Skin of body (tissue), 2 donors: Measurements from ENCODE around the gene MLKL. TPM values are rescaled to one million over a fixed set of nuclear protein-coding genes. Genes with fewer than 3 reads are reported as not detected.
A peak's percentile ranks its signal among the peaks of the same experiment; 100 is the strongest.
"Not testable (repeated sequence)": the region's sequence is repeated elsewhere in the genome, so short reads cannot be mapped to it uniquely, and the experiment has no call there.

Experiments used
- DNase-seq: peaks from one replicate; lab custom pipeline; 2025; lab: John Stamatoyannopoulos, UW
- total RNA-seq: library from RNA; depleted of rRNA; stranded (reverse); fragments of >200 nt; gene quantifications from one replicate; pipeline ENCODE4 v1.2.3, GENCODE V29; 2014

Gene MLKL
- total RNA-seq, 1 donor from 2014 or later: 3.9 TPM

DNA sequence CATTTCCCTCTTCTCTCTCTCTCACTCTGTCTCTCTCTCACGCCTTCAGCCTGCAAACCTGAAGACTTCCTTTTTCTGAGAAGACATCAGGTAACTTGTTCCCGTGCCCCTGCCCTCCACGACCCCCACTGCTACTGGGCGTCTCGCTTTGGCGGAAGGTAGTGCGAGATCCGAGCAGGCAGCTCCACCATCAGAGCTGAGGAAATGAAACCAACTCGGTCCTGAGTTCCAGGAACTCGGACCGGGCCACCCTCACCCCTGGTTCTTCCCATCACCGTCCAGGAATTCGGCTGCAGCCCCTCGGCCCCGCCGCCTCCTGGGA lies 585 bp downstream of the MLKL start:
- DNase-seq: no peak

DNA sequence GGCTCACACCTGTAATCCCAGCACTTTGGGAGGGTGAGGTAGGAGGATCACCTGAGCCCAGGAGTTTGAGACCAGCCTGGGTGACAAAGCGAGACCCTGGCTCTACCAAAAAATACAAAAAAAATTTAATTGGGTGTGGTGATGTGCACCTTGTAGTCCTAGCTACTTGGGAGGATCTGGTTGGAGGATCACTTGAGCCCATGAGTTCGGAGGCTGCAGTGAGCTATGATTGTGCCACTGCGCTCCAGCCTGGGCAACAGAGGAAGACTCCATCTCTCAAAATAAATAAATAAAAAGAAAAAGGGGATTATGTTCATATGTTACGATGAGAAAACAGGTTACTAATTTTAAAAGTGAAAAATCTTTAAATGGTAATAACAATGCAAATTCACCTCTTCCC lies 996 bp downstream of the MLKL start:
- no peak for DNase-seq

DNA sequence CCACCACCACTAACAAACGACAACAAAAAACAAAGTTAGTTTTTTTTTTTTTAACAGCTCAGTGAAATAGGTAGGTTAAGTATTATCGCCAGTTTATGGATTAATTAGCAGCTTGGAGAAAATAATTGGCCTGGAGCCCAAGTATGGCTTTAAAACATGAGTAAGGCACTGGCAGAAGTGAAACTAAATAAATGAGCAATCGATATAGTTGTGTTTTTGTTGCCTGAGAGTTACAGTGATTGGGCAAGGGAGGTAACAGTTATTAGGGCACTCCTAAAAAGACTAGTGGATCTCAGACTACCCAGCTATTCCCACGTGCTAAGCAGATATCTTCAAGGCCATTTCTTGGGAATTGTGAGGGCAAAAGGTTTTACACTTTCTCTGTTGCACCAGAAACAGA lies 2.4 kb downstream of the MLKL start:
- DNase-seq: no peak

DNA sequence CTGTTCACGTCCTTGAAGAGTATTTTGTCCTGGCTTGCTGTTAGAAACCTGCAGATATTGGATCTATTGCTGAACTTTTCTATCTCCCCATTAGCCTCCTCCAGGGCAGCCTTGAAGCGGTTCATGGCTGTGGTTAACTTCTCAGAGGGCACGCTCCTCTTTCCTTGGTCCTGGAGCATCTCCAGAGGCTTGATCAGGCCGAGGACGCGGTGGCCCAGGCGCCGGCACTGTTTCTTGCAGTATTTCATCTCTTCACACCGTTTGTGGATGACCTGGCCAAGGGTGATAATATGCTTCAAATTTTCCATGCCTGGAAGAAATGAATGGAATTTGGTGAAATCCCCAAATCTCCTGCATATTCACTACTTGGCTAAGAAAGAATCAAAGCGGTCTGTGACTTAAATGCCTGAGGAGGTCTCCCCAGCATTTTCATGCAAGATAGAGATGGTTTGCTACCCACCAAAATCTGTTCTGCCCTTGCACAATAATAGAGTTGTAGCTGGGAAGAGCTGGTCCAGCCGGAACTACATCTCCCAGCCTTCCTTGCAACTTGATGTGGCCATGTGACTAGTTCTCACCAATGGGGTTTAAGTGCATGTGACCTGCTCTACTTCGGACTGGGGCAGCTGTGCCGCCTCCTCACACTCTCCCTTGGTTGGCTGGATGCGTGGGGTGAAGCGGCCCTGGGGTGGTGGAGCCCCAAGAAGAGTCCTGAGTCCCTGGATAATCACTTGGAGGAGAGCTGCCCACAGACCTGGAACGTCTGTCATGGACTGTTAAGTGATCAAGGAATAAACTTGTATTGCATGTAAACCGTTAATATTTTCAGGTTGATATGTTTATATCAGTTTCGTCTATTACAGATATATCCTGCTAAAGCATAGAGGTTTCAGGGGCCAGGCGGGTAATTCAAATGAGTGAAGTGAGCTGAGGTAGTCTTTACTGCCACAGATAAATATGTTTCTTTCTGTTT lies 4.9 kb downstream of the MLKL start:
- DNase-seq: peak; percentile 80

DNA sequence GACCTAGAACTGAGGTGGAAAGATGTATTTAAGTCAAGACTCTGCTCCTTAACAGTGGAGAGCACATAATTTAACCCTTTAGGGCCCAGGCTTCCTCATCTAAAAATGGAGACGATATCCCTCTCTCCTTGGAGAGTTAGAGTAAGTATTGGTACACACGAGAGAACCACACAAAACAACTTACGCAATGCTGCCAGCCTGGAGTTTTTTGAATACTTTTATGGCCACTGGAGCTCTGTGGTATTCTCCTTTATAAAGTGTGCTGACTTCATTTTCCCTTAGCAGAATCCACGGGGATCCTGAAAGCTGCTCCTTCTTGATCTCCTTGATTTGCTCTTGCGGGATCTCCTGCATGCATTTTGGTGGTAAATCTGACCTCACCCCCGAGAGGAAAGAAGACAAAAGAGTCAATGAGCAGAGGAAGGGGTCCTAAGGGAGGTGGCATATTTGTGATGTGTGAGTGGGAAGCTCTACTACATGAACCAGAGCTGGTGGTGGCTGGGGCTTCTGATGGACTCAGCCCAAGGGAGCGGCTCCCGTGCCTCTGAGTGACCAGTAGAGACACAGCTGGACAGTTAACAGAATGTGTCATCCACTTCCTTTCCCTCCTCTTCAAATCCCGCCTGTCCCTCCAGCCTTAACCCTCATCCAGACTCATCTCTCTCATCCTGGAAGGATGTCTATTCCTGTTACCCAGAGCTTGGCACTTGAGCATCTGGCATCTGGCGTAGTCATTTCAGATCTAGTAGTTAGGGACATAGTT lies 9.4 kb downstream of the MLKL start:
- DNase-seq: no peak

DNA sequence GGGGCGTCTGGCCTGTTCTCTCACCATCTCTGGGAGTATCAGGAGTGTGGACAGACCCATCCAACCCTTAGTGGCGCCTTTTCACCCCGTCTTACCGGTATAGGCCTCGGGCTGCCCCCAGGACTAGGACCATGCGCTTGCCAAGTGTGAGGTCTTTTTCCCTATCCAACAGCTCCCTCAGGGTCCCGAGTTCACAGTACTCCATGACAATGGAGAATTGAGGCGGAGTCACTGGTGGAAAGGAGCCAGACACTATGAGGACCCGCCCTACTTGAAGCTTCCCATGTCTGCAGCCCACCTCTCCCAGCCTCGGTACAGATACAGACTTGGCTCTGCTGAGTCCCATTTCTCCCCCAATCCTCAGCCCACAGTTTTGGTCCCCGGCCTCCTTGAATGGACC lies 18.1 kb downstream of the MLKL start:
- no peak for DNase-seq

DNA sequence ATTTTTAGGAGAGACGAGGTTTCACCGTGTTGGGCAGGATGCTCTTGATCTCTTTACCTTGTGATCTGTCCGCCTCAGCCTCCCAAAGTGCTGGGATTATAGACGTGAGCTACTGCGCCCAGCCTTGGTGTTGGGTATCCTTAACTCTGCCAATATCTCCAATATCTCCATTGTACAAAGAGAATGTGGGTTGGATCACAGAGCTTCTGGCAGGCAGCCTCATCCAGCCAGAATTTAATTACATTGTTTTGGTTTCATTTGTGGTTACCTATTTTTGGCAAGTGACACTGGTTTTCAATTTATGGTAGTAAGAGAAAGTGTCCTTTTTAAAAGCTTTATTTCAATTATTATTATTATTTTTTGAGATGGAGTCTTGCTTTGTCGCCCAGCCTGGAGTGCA lies 20.0 kb downstream of the MLKL start:
- DNase-seq: no peak

DNA sequence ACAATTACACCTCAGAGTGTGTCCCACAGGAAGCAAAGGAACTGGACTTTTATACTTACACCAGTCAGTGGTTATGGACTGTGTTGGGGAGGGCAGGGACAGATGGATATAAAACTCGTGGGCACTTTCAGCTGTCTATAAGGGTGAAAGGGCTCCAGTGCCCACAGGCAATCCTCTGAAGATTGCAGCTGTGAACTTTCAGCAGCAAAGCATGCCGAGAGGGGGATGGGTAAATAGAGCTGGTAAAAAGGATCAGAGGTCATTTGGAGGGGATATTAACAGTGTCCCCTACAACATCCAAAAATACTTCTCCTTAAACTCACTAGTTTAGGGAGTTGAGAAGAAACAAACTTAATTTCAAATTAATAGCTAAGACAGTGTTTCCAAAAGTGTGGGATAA lies 20.7 kb downstream of the MLKL start:
- DNase-seq: no peak

DNA sequence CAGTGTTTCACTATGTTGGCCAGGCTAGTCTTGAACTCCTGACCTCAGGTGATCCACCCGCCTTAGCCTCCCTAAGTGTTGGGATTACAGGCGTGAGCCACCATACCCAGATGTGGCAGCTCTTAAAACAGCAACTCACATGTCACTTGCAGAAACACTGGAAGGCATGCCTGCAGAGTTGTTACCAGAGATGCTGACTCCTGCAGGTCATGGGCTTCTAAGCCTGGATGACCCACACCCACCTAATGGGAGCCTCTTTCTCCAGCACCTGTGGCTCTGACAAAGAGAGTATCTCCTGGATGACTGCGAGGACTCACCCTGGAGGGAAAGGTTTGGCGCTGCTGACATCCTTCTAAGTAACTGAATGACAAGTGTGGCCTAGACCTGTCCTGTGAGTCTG lies 22.8 kb downstream of the MLKL start:
- no peak for DNase-seq

DNA sequence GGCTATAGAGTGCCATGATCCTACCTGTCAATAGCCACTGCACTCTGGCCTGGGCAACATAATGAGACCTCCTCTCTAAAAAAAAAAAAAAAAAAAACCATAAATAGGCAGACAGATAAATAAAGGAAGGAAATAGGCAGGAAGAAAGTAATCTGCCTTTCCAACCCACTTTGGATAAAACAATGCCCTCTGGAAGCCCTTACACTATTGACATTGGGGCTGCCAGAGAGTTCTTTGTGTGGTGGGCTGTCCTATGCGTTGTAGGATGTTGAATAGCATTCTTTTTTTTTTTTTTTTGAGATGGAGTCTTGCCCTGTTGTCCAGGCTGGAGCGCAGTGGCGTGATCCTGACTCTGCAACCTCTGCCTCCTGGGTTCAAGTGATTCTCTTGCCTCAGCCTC lies 26.8 kb downstream of the MLKL start:
- no peak for DNase-seq

DNA sequence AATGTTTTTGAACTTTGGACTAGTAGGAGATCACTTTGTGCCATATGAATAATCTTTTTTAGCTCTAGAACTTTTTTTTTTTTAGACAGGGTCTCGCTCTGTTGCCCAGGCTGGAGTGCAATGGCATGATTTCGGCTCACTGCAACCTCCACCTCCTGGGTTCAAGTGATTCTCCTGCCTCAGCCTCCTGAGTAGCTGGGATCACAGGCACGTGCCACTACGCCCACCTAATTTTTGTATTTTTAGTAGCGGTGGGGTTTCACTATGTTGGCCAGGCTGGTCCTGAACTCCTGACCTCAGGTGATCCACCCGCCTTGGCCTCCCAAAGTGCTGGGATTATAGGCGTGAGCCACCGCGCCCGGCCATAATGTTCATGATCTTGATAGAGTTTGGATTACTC lies 31.8 kb downstream of the MLKL start:
- not testable (repeated sequence) for DNase-seq

DNA sequence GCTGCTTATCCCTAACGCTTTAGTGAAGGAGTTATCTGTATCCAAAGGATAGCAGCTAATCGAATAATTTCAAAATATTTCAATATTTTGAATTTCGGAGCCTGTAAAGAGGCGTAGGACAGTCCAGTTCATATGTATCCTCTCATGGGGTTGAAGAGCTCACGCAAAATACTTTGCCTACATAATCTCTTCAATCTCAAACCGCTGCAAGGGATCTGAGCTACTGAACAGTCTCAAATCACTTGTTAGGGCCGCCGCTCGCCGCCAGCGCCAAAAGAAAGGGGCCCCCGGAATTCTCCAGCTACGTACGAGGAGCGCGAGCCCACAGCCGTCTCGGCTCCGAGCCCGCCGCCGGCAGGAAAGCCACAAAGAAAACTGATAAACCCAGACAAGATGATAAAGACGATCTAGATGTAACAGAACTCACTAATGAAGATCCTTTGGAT lies 33.4 kb downstream of the MLKL start:
- no peak for DNase-seq

DNA sequence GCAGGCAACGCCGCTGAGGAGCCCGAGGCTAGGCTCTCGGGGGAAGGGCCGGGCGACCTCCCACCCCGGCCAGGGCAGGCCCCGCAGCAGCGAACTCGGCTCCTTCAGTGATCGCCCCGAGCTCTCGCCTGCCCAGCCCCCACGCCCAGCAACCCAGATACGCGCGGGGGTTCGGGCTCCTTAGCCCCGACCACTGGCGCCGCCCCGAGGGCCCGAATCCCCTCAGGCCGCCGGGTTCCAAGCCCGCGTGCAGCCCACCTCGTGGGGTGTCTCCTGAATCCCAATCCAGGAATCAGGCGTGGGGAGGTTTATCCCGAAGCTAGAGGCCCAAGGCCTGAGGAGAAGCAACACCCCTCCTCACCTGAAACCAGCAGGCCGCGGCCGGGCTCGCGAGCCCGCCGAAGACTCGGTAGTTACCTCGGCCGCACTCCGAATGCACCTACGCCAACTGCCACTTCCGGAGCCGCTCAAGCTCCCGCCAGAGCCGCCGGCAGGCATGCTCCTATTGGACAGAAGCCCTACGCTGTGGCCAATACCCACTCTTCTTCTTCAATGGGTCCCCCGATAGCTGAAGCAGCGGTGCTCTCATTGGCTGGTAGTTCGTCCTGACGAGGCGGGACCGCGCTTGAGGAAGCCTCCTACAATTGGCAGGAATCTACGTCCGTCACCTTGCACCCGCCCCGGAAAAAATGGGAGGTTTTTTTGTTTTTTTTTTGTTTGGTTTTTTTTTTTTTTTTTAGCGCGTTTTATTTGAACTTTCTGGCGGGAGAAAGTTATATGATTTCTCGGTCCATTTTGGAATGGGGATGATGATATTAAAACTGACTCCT lies 34.0 kb downstream of the MLKL start, which contains the start of gene RFWD3:
TSS of gene RFWD3 (minus strand) at position 453 of the 830 bp plus-strand sequence. CDS start 5,428 bp downstream, outside the sequence.
- peak; percentile 99 for DNase-seq

DNA sequence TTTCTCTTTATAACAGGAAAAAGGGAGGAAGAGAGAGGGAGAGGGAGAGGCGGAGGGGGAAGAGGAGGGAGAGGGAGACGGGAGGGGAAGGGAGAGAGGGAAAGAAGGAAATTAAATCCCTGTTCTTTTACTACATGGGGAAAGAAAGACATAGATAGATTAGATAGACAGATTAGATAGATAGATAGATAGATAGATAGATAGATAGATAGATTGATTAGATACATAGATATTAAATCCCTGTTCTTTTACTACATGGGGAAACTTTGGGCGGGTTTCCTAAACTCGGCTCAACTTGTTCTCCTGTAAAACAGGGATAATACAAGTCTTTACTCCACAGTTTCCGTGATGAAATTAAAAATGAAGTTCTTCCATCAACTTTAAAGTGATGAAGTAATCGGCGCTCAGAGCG lies 34.6 kb downstream of the MLKL start:
- DNase-seq: no peak

DNA sequence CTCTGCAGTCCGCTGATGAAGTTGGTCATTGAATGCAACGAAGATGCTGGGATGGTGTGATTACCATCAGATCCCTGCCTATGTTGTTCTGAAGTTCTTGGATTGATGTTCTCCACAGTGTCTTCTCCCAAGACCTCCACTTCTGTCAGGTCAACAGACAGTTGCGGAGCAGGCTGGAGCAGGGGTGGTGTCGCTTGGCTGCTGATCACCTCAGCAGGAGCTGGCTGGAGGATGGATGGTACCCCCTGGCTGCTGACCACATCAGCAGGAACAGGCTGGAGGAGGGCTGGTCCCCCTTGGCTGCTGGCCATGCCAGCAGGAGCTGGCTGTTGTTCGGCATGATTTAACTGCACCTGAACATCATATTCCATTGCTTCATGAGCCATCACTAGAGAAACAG lies 39.6 kb downstream of the MLKL start:
- DNase-seq: no peak

DNA sequence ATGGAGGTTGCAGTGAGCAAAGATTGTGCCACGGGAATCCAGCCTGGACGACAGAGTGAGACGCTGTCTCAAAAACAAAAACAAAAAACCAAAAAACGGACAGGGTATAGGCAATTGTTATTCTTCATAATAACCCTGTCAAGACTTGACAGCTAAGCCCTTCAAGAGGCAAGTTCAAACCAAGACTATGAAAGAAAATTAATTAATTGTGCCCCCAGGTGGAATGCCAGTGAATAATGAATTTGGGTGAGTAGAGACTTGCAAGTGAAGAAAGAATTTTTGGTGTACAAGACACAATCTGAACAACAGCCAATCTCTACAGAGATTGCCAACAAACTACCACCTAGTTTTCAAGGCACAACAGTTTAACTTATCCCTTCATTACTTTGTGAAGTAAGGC lies 40.3 kb downstream of the MLKL start:
- DNase-seq: no peak

DNA sequence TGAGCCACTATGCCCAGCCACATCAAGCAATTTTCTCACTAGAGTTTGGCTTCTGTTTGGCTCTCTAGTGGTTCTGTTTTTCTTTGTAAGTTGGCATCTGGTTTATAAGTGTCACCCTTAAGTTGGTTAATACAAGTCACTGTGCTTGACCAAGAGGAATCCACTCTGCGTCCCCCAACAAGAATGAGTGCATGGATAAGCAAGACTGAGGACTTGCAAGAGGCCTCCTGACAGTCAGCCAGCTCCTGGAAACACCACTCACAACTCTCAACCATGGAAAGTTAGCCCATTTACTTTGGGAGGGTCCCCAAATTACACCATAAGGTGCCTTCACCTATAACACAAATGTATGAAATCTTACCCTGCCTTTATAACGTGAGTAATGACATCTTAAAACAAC lies 41.6 kb downstream of the MLKL start:
- no peak for DNase-seq

DNA sequence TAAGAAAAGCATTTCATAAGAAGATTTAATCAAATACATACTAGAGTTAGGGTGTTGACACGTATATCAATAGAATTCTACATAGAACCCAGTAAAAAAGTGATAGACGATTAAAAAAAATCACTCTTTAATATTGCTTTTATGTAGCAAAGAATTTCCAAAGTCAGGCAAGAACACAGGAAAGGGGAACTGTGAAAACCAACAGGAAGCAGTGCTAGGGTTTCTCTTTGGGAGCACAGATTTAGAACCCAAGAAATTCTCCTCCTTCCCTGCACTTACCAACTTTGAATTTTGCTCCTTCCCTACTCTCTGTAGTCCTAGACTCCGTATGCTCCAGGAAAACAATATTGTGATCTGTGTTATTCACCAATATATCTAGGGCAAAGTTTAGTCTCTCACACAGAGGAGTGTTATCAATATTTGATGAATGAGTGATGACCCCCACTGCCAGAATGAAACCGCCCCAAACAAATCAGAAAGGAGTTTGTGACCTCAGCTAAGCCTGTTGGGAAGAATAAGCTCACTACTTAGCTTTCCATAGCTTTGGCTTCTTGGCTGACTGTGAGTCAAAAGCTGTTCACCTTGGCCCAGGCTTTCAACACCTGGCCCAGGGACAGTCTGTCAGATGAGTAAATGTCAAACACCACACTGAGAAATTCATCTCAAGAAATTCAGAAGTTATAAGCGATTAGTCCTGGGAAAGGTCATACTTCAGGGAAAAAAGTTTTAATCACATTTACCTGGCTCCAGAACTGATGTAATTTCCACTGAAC lies 42.6 kb downstream of the MLKL start:
- DNase-seq: no peak

DNA sequence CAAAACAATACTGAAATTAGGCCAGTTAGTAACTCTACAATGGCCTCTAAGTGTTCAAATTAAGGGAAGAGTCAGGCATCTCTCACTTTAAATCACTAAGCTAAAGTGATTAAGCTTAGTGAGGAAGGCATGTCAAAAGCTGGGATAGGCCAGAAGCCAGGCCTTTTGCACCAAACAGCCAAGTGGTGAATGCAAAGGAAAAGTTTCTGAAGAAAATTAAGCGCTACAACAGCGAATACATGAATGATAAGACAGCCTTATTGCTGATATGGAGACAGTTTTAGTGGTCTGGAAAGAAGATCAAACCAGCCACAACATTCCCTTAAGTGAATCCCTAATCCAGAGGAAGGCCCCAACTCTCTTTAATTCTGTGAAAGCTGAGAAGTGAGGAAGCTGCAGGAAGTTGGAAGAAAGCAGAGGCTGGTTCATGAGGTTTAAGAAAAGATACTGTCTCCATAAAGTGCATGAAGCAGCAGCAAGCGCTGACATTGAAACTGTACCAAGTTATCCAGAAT lies 46.1 kb downstream of the MLKL start:
- DNase-seq: no peak

DNA sequence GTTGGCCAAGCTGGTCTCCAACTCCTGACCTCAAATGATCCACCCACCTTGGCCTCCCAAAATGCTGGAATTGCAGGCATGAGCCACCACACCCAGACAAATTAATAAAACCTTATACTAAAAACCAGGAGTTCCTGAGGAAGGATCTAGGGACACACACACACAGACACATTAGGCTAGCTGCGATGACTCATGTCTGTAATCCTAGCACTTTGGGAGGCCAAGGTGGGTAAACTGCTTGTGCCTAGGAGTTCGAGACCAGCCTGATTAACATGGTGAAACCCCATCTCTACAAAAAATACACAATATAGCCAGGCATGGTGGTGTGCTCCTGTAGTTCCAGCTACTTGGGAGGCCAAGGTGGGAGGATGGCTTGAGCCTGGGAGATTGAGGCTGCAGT lies 47.8 kb downstream of the MLKL start:
- not testable (repeated sequence) for DNase-seq

DNA sequence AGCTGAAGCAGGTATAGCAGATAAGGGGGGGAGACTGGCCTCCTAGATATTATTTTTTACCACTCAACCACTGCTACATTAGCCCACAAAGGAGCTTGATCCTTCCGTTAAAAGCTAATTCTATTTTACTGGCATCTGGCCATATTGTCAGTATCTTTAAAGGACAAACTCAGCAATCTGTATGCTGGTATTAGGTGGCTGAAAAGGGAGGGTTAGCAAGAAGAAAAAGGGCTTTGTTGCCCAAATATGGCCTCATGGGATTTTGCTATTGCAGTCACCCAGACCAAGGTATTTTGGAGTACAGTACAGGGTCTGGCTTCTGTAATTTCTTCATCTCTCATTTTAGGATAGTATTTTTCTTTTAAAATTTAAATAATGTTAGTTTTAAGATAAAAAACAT lies 48.4 kb downstream of the MLKL start:
- no peak for DNase-seq
